Measurements from ENCODE around the gene ZNF500. TPM values are rescaled to one million over a fixed set of nuclear protein-coding genes. Genes with fewer than 3 reads are reported as not detected.

ZNF500 gene
- total RNA-seq, 2 experiments from 2014 or later, result 8.9 to 11.2 TPM

GRCh38 chr16:4701791-4702465, 65.0 kb downstream of the ZNF500 start:
- Mint-ChIP-seq H3K27ac (no peak overlapping the region), H3K9me3 (no peaks in the 10 kb centered on the region), H3K4me1 (ENCODE audit: low read depth) (peaks cover 3% of the 10 kb centered on the region), H3K36me3 (ENCODE audit: low read depth) (peaks cover 13% of the 10 kb centered on the region), H3K4me3 (no peak overlapping the region), H3K27me3 (ENCODE audit: low read depth) (no peaks in the 10 kb centered on the region)
- CTCF ChIA-PET, result no interaction called here
- no peak for DNase-seq
- intact Hi-C loops (cut with micrococcal nuclease), result no loop called here

DNA sequence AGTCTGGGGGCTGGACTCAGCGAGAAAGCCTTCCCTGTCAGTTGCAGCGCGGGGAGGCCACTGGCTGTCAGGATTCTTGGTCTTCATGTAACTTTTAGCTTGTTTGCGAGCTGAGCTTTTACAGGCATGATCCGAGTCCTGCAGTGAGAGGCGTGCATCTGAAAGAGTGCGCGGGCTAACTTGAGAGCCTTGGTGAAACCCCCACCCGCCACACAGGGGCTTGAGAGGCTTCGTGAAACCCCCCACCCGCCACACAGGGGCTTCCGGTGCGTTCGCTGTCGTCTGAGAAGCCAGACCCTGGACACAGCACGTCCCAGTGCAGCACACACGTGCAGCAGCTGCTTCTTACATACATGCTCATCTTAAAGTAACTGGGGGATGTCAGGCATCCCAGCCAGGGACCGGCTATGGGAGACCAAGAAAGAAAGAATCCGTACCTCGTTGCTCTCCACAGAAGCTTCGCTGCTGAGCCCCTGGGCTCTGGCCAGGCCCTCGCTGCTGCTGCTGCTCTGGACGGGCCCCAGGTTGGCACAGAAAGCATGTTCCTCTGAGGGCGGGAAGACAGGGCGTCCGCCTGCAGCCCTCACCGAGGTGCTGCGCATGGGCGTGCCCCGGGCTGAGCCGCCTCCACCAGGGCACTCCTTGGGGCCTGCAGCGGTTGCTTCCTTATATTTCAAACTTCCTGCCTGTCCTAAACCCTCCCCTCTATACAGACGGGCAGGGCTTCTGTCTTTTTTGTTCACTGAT, 65.8 kb downstream of the ZNF500 start:
- intact Hi-C loops (cut with micrococcal nuclease), result no loop called here
- DNase-seq, result no peak
- no peaks in the 10 kb centered on the region for H3K9me3 Mint-ChIP-seq
- H3K27me3 Mint-ChIP-seq (ENCODE audit: low read depth), result no peaks in the 10 kb centered on the region
- peaks cover 3% of the 10 kb centered on the region for H3K4me1 Mint-ChIP-seq (ENCODE audit: low read depth)
- H3K4me3 Mint-ChIP-seq, result no peak overlapping the region
- H3K27ac Mint-ChIP-seq, result no peak overlapping the region
- CTCF ChIA-PET, result no interaction called here
- peaks cover 9% of the 10 kb centered on the region for H3K36me3 Mint-ChIP-seq (ENCODE audit: low read depth)

GRCh38 chr16:4700380-4700996, 66.5 kb downstream of the ZNF500 start:
- peaks cover 4% of the 10 kb centered on the region for H3K4me1 Mint-ChIP-seq (ENCODE audit: low read depth)
- H3K27me3 Mint-ChIP-seq (ENCODE audit: low read depth), result no peaks in the 10 kb centered on the region
- H3K4me3 Mint-ChIP-seq, result no peak overlapping the region
- H3K36me3 Mint-ChIP-seq (ENCODE audit: low read depth), result peaks cover 9% of the 10 kb centered on the region
- H3K27ac Mint-ChIP-seq, result no peak overlapping the region
- H3K9me3 Mint-ChIP-seq, result no peaks in the 10 kb centered on the region
- intact Hi-C loops (cut with micrococcal nuclease), result no loop called here
- CTCF ChIA-PET, result interaction anchor here (0.6 kb wide), 1 partner anchor 326 kb away, joined by 3 read pairs; no protein-coding TSS in a partner anchor
- no peak for DNase-seq

GRCh38 chr16:4699046-4699556, 67.9 kb downstream of the ZNF500 start:
- Mint-ChIP-seq H3K27ac (no peak overlapping the region), H3K27me3 (ENCODE audit: low read depth) (no peaks in the 10 kb centered on the region), H3K36me3 (ENCODE audit: low read depth) (peaks cover 9% of the 10 kb centered on the region), H3K9me3 (no peaks in the 10 kb centered on the region), H3K4me1 (ENCODE audit: low read depth) (peaks cover 12% of the 10 kb centered on the region), H3K4me3 (no peak overlapping the region)
- no peak for DNase-seq
- CTCF ChIA-PET, result no interaction called here
- intact Hi-C loops (cut with micrococcal nuclease), result no loop called here

DNA sequence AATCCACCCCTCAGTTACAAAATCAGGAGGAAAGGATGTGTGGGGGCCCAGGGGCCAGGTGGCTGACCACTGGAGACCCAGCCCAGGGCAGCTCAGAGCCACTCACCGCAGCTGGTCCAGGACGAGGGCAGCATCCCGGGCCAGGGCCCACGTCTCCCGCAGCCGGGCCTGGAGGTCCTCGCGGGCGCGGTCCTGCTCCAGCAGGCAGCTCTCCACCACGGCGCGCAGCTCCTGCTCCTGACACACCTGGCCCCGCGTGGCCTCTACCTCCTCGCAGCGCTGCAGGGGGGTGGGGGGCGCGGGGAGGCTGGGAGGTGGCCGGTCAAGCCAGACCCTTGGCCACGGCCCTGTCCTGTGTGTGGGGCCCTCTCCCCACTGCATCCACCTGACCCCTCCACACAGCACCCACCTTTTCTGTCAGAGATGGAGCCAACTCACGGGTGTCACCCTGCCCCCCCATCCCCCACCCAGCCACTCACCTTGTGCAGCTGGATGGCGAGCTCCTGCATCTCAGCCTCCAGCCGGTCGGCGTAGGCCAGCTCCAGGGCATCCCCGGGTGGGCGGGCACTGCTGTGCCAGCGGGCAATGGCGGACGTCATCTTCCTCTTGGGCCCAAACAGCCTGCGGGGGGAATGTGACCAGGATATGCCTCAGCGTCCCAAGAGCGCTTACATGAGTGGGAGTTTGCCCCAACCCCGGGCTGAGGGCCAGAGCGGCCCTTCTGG, 68.5 kb downstream of the ZNF500 start:
- Mint-ChIP-seq H3K27ac (no peak overlapping the region), H3K27me3 (ENCODE audit: low read depth) (no peaks in the 10 kb centered on the region), H3K4me3 (no peak overlapping the region), H3K36me3 (ENCODE audit: low read depth) (peaks cover 9% of the 10 kb centered on the region), H3K4me1 (ENCODE audit: low read depth) (peaks cover 12% of the 10 kb centered on the region), H3K9me3 (no peaks in the 10 kb centered on the region)
- intact Hi-C loops (cut with micrococcal nuclease), result no loop called here
- no peak for DNase-seq
- CTCF ChIA-PET, result no interaction called here

Other genes starting within 250 kb of the ZNF500 start
- gene CDIP1, start 228.4 kb downstream of the ZNF500 start, total RNA-seq, result 10 to 100 TPM; 31.9 to 35.7 TPM
- under 1 TPM; 0.07 to 0.30 TPM for gene C16orf96, start 210.8 kb downstream of the ZNF500 start, total RNA-seq
- 1 to 10 TPM; 8.5 to 9.3 TPM for gene UBALD1, start 152.3 kb downstream of the ZNF500 start, total RNA-seq
- gene MGRN1, start 142.3 kb downstream of the ZNF500 start, total RNA-seq, result 10 to 100 TPM; 46.3 to 48.8 TPM
- 10 to 100 TPM; 20.0 to 20.7 TPM for gene NUDT16L1, start 73.6 kb downstream of the ZNF500 start, total RNA-seq
- 10 to 100 TPM in 1 of 2 experiments, 1 to 10 TPM in 1; 8.2 to 11.7 TPM for gene ANKS3, start 32.9 kb downstream of the ZNF500 start, total RNA-seq
- under 1 TPM in 1 of 2 experiments, not detected in 1; 0.07 TPM for gene DNAAF8, start 32.6 kb downstream of the ZNF500 start, total RNA-seq
- not detected for gene SEPTIN12, start 21.2 kb upstream of the ZNF500 start, total RNA-seq
- gene SMIM22, start 28.2 kb upstream of the ZNF500 start, total RNA-seq, result not detected
- gene ROGDI, start 35.5 kb upstream of the ZNF500 start, total RNA-seq, result 1 to 10 TPM; 2.0 to 4.0 TPM
- gene GLYR1, start 80.1 kb upstream of the ZNF500 start, total RNA-seq, result 10 to 100 TPM; 62.2 to 65.0 TPM
- gene UBN1, start 80.3 kb upstream of the ZNF500 start, total RNA-seq, result 10 to 100 TPM; 26.7 to 28.1 TPM
- gene PPL, start 170.0 kb upstream of the ZNF500 start, total RNA-seq, result under 1 TPM in 1 of 2 experiments, not detected in 1; 0.07 TPM
- gene SEC14L5, start 191.2 kb upstream of the ZNF500 start, total RNA-seq, result not detected